A673 (cell line): ENCODE results near the gene WIPF1.

Experiments used
- CTCF ChIP-seq: fragments of 300-800, 200-600 bp; sonication (generic); conservative IDR thresholded peaks from 2 replicates; pipeline ENCODE4 v1.5.1; 2017; ENCODE audit warnings: low read depth, mild to moderate bottlenecking, antibody characterized with exemption, low read length, moderate library complexity, mixed read lengths
- EZH2 ChIP-seq: fragments of 200-600 bp; sonication (generic); IDR thresholded peaks from 2 replicates; pipeline ENCODE4 v1.6.1; 2017; ENCODE audit warnings: borderline replicate concordance, low read depth, mild to moderate bottlenecking, mixed read lengths, antibody characterized with exemption, low read length; ENCODE audit not compliant: poor library complexity, severe bottlenecking

DNA sequence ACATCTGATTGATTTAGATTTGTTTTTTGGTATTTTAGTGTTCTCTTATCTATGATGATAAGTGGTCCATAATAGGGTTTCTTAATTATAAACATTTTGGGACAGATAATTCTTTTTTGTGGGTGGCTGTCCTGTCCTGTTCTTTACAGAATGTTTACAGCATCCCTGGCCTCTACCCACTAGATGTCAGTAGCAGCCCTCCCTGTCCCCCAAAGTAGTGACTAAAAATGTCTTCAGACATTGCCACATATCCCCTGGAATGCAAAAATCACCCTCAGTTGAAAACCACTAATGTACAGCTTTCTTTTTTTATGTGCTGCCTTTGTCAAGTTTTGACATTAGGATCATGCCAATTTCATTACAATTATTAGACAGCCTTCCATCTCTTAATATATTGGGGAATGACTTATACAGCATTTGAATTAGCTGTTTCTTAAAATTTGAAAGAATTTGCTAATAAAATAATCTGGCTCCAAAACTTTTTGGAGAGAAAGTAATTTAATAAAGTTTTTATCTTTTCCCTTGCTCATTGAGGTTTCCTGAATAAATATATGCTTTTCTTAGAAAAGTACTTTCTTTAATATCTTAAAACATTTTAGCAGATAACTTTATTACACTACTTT lies 19.5 kb downstream of the WIPF1 start:
- TF ChIP-seq CTCF, result peak; percentile 70
- TF ChIP-seq EZH2, result no peak
